ENCODE data around the gene PDCD1. TPM values are rescaled to one million over a fixed set of nuclear protein-coding genes. Genes with fewer than 3 reads are reported as not detected.
A peak's percentile ranks its signal among the peaks of the same experiment; 100 is the strongest.

PDCD1 gene
- total RNA-seq, 1 donor, result not detected

DNA sequence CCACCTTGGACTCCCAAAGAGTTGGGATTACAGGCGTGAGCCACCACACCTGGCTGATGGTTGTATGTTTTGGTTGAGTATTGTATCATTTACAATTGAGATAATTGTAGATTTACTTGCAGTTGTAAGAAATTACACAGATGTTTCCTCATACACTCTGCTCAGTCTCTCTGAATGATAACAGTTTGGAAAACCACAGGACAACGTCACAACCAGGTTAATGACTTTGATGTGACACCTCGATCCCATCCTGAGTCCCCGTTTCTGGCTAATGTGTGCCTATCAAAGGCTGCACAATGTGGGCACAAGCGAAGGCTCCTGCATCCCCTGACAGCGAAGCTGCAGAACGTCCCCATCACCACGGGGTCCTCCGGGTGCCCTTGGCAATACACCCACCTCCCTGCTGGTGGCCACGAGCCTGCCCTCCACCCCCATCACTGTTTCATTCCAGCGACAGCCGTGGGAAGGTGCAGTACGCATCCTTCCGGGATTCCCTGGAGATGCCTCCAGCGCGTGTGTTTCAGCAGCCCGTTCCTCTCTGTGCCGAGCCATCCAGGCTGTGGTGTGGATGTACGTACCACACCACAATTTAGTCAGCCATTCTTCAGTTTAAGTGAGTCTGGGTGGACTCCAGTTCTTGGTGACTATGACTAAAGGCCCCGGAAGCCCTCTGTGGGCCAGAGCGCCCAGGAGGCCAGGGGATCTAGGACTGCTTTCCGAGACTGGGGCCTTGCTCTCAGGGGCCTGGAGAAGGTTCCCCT is 4.3 kb upstream of the PDCD1 start:
- DNase-seq (ENCODE audit: low read depth), result no peak
- TF ChIP-seq, protein P1, sequence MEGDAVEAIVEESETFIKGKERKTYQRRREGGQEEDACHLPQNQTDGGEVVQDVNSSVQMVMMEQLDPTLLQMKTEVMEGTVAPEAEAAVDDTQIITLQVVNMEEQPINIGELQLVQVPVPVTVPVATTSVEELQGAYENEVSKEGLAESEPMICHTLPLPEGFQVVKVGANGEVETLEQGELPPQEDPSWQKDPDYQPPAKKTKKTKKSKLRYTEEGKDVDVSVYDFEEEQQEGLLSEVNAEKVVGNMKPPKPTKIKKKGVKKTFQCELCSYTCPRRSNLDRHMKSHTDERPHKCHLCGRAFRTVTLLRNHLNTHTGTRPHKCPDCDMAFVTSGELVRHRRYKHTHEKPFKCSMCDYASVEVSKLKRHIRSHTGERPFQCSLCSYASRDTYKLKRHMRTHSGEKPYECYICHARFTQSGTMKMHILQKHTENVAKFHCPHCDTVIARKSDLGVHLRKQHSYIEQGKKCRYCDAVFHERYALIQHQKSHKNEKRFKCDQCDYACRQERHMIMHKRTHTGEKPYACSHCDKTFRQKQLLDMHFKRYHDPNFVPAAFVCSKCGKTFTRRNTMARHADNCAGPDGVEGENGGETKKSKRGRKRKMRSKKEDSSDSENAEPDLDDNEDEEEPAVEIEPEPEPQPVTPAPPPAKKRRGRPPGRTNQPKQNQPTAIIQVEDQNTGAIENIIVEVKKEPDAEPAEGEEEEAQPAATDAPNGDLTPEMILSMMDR (IDR thresholded peaks at IDR 0.05; ENCODE audit: insufficient read depth, low read depth, low read length), result no peak
- H3K4me3 ChIP-seq (ENCODE audit: low read depth, low read length), result no peak overlapping the region

DNA sequence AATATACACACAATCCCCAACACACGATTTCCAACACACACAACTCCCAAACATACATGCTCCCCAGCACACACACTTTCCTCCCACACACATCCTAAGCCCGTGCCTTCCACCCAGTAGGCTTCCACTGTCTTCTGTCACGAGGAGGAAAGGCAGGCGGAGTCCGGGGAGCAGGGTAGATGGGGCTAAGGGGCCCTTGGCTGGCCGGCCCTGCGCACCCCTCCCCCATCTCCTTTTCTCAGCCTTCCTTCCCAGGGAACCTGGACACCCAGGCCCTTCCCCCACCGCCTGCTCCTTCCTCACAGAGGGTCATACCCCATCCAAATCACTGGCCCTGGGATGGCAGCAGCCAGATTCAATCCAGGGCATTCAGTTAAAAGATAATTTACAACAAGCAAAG is 3.4 kb upstream of the PDCD1 start:
- TF ChIP-seq, protein P1 (IDR thresholded peaks at IDR 0.05; ENCODE audit: insufficient read depth, low read depth, low read length), result no peak
- DNase-seq (ENCODE audit: low read depth), result no peak
- no peak overlapping the region for H3K4me3 ChIP-seq (ENCODE audit: low read depth, low read length)

DNA sequence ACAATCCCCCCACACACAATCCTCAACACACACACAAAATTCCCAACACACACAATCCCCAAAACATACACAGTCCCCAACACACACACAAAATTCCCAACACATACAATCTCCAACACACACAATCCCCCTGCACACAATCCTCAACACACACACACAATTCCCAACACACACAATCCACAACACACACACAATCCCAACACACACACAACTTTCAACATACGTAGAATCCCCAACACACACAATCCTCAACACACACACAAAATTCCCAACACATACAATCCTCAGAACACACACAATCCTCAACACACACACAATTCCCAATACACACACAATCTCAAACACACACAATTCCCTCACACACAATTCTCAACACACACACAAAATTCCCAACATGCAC is 2.6 kb upstream of the PDCD1 start:
- no peak for DNase-seq (ENCODE audit: low read depth)
- TF ChIP-seq, protein P1 (IDR thresholded peaks at IDR 0.05; ENCODE audit: insufficient read depth, low read depth, low read length), result no peak
- H3K4me3 ChIP-seq (ENCODE audit: low read depth, low read length), result no peak overlapping the region

DNA sequence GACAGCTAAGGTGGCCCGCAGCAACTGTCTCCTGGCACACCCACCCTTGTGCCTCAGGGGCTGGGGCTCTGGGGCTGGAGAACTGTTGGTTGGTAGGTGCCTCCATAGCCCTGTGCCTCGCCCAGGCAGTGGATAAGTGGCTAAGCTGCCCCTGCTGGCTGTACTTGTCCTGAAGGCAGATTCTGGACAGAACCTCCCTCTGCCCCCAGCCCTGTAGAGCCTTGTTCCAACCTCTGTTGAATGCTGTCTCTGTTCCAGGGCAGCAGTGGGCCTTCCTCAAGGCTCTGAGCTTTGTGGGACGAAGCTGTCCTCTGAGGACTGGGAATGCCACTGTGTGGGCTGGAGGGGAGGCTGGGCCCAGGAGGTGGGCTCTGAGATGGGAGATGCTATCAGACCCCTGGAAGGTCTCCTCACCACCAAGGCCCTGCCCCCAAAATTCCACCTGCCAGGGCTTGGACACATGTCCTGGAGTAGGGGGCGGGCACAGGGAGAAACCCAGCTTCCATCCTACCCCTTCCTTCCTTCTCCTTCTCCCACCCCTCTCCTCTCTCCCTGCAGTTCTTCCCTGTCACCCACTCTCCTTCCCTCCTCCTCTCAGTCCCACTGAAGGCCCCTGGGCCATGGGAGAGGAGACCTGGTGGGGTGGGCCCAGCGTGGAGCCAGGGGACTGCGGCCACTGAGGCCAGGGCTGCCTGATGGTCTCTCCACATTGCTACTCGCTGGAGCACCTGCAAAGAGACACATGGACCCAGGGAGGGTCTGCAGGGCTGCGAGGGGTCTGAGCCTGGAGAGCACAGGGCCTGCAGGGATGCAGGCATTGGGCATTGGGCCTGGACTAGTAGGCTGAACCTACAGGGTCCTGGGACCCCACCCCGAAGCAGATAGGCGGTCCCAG is 1.7 kb upstream of the PDCD1 start:
- no peak overlapping the region for H3K4me3 ChIP-seq (ENCODE audit: low read depth, low read length)

DNA sequence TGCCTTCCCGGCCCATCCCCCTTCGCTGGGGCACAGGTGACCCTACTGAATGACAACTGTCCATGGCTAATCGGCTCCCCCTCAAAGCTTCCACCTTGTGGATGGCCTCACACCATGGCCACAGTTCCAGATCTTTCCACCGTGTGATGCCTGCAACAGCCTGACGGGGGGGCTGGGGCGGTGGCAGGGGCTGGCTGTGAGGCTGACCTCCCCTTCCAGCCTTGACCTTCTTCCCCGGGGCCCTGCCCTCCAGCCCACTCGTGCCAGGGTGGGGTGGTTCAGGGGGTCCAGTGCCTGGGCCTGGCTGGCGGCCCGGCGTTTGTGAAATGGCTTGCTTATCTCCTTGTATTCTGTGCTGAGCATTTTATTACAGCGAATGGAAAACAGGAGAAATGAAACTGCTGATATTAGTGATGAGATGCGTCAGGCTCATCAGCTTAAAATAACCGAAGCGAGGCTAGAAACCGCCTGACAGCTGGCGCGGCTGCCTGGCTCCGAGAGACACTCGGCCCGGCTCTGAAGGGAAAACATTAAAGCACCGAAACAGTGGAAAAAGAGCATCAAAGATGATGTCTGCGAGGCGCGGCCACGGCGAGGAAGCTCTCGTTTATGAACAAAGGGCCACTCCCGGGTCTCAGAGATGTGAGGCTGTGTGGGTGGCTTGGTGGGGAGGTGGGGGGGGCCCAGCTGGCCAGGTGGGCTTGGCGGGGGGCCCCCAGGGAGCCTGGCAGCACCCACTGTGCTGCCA is 916 bp upstream of the PDCD1 start:
- TF ChIP-seq, protein P1 (IDR thresholded peaks at IDR 0.05; ENCODE audit: insufficient read depth, low read depth, low read length), result peak; percentile 10
- H3K4me3 ChIP-seq (ENCODE audit: low read depth, low read length), result peak overlapping the region; percentile 25
- peak; percentile 67 for DNase-seq (ENCODE audit: low read depth)

More for the DNA sequence above, 1.7 kb upstream of the PDCD1 start:
- DNase-seq (ENCODE audit: low read depth), result no peak
- TF ChIP-seq, protein P1 (IDR thresholded peaks at IDR 0.05; ENCODE audit: insufficient read depth, low read depth, low read length), result no peak

DNA sequence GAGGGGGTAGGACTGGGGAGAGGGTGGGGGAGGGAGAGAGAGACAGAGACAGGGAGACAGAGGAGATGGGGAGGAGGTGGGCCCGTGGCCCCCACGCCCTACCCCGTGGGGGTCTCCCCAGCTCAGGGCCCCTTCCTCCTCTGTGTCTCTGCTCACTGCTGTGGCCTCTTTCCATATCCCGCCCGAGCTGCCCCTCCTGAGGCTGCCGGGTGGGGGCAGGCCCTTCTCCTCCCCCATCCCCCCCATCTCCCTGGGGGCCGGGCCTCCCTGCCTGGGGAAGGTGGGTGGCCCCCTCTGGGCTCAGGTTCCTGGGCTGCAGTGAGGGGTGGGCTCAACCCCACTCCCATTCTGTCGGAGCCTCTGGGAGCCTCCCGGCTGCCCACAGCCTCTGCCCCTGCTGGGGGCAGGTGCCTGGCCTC is 332 bp upstream of the PDCD1 start:
- TF ChIP-seq, protein P1 (IDR thresholded peaks at IDR 0.05; ENCODE audit: insufficient read depth, low read depth, low read length), result no peak

More for the DNA sequence above, 332 bp upstream of the PDCD1 start:
- no peak overlapping the region for H3K4me3 ChIP-seq (ENCODE audit: low read depth, low read length)
- DNase-seq (ENCODE audit: low read depth), result no peak
